ENCODE measurements around the gene MRPL23.

DNA sequence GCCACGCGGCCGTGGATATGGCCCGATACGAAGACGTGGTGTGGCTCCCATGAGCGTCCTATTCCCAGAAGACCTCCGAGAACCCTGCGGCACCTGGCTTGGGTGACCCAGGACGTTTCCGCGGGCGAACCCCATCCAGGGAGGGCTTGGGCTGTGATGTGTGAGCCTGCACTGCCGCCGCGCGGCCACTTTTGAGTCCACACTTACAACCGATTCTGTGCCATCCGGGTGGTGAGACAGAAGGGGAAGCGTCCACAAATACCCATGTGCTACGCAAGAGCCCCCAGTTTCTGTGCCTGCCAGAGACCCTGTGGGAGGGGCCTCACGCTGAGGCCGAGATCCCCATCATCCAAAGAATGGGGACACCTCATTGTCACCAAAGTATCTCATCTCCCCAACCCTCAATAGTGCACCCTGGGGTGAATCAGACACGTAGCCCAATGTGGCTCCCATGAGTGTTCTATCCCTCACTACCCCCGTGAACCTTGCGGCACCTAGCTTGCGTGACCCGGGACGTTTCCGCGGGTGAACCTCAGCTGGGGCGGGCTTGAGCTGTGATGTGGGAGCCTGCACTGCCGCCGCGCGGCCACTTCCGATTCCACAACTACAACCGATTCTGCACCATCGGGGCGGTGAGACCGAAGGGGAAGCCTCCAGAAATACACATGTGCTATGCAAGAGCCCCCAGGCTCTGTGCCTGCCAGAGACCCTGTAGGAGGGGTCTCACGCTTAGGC is 55.1 kb downstream of the MRPL23 start:
- TF ChIP-seq, protein P1, sequence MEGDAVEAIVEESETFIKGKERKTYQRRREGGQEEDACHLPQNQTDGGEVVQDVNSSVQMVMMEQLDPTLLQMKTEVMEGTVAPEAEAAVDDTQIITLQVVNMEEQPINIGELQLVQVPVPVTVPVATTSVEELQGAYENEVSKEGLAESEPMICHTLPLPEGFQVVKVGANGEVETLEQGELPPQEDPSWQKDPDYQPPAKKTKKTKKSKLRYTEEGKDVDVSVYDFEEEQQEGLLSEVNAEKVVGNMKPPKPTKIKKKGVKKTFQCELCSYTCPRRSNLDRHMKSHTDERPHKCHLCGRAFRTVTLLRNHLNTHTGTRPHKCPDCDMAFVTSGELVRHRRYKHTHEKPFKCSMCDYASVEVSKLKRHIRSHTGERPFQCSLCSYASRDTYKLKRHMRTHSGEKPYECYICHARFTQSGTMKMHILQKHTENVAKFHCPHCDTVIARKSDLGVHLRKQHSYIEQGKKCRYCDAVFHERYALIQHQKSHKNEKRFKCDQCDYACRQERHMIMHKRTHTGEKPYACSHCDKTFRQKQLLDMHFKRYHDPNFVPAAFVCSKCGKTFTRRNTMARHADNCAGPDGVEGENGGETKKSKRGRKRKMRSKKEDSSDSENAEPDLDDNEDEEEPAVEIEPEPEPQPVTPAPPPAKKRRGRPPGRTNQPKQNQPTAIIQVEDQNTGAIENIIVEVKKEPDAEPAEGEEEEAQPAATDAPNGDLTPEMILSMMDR (IDR thresholded peaks at IDR 0.05) = no peak
- TF ChIP-seq POLR2A (IDR thresholded peaks at IDR 0.05) = no peak

All from body of pancreas (tissue), 4 donors.